OCI-LY1 (cell line): Measurements from ENCODE around the gene MOCS3.

Source experiments
- EZH2 ChIP-seq: fragments of 200-600 bp; sonication (generic), shearing (Covaris generic); IDR thresholded peaks from 2 replicates; pipeline ENCODE4 v1.8.0; 2017; ENCODE audit warnings: borderline replicate concordance, mixed run types, mild to moderate bottlenecking, antibody characterized with exemption, low read length, moderate library complexity, mixed read lengths
- TF ChIP-seq, protein P1 (sequence below): fragments of 200-600 bp; sonication (generic), shearing (Covaris generic); IDR thresholded peaks from 2 replicates; pipeline ENCODE4 v1.5.1; 2017; ENCODE audit warnings: mild to moderate bottlenecking, antibody characterized with exemption, low read length, moderate library complexity, mixed read lengths

DNA sequence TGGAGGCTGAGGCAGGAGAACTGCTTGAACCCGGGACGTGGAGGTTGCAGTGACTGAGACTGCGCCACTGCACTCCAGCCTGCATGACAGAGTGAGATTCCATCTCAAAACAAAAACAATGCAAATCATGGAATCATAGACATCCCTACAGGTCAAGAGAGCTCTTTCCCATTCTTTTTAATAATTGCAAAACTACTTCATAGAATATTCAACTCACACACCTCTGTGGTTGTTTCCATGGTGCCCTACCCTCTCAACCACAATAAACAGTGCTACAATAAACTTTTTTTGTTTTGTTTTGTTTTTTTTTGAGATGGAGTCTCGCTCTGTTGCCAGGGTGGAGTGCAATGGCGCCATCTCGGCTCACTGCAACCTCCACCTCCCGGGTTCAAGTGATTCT is 15.5 kb upstream of the MOCS3 start:
- TF ChIP-seq, protein P1, sequence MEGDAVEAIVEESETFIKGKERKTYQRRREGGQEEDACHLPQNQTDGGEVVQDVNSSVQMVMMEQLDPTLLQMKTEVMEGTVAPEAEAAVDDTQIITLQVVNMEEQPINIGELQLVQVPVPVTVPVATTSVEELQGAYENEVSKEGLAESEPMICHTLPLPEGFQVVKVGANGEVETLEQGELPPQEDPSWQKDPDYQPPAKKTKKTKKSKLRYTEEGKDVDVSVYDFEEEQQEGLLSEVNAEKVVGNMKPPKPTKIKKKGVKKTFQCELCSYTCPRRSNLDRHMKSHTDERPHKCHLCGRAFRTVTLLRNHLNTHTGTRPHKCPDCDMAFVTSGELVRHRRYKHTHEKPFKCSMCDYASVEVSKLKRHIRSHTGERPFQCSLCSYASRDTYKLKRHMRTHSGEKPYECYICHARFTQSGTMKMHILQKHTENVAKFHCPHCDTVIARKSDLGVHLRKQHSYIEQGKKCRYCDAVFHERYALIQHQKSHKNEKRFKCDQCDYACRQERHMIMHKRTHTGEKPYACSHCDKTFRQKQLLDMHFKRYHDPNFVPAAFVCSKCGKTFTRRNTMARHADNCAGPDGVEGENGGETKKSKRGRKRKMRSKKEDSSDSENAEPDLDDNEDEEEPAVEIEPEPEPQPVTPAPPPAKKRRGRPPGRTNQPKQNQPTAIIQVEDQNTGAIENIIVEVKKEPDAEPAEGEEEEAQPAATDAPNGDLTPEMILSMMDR, result no peak
- TF ChIP-seq EZH2, result no peak
